ENCODE data around the gene NRARP.
"Not testable (repeated sequence)": the region's sequence is repeated elsewhere in the genome, so short reads cannot be mapped to it uniquely, and the experiment has no call there.

NRARP gene

GRCh38 chr9:137302118-137302448 lies at the start of gene NRARP:
Gene NRARP, minus strand, starts transcription at chr9:137302271. Its CDS starts 343 bp downstream, at chr9:137301928.
- peak; percentile 27 for DNase-seq

GRCh38 chr9:137350696-137351584 lies 48.9 kb upstream of the NRARP start:
- no peak for DNase-seq

GRCh38 chr9:137349471-137350033 lies 47.5 kb upstream of the NRARP start:
- no peak for DNase-seq

- no peak for DNase-seq
Measured at GRCh38 chr9:137348769-137349470, 46.8 kb upstream of the NRARP start.

- no peak for DNase-seq
Measured at GRCh38 chr9:137347928-137348327, 45.9 kb upstream of the NRARP start.

- no peak for DNase-seq
Measured at GRCh38 chr9:137342482-137342881, 40.4 kb upstream of the NRARP start.

GRCh38 chr9:137341227-137341626 lies 39.2 kb upstream of the NRARP start:
- no peak for DNase-seq

- DNase-seq = not testable (repeated sequence)
Measured at GRCh38 chr9:137339908-137340462, 37.9 kb upstream of the NRARP start.

- DNase-seq = no peak
Measured at GRCh38 chr9:137339045-137339907, 37.2 kb upstream of the NRARP start.

- DNase-seq = no peak
Measured at GRCh38 chr9:137336735-137337134, 34.7 kb upstream of the NRARP start.

GRCh38 chr9:137333016-137333671 lies 31.1 kb upstream of the NRARP start:
- no peak for DNase-seq

- DNase-seq = no peak
Measured at GRCh38 chr9:137331929-137332328, 29.9 kb upstream of the NRARP start.

- no peak for DNase-seq
Measured at GRCh38 chr9:137330689-137331088, 28.6 kb upstream of the NRARP start.

- DNase-seq = not testable (repeated sequence)
Measured at GRCh38 chr9:137329590-137329989, 27.5 kb upstream of the NRARP start.

- not testable (repeated sequence) for DNase-seq
Measured at GRCh38 chr9:137327641-137328550, 25.8 kb upstream of the NRARP start.

- DNase-seq = no peak
Measured at GRCh38 chr9:137326445-137327065, 24.5 kb upstream of the NRARP start.

GRCh38 chr9:137325799-137326198 lies 23.7 kb upstream of the NRARP start:
- DNase-seq = no peak

GRCh38 chr9:137325124-137325523 lies 23.1 kb upstream of the NRARP start:
- no peak for DNase-seq

GRCh38 chr9:137323531-137324331 lies 21.7 kb upstream of the NRARP start:
- no peak for DNase-seq
